Retina (tissue), 1 donor: ENCODE results near the gene MCF2L.

ENCODE experiments used
- DNase-seq: peaks from one replicate; pipeline ENCODE4 v3.0.0-alpha.2; 2016

Gene MCF2L

GRCh38 chr13:113084943-113085540 lies 116.0 kb downstream of the MCF2L start:
- no peak for DNase-seq

- no peak for DNase-seq
Observed at GRCh38 chr13:113086031-113086750, 117.2 kb downstream of the MCF2L start.

GRCh38 chr13:113086991-113087922 lies 118.2 kb downstream of the MCF2L start:
- no peak for DNase-seq

- no peak for DNase-seq
Observed at GRCh38 chr13:113087923-113088690, 119.1 kb downstream of the MCF2L start.

- DNase-seq: no peak
Observed at GRCh38 chr13:113088691-113089020, 119.6 kb downstream of the MCF2L start.

GRCh38 chr13:113089693-113090414 lies 120.8 kb downstream of the MCF2L start:
- no peak for DNase-seq

- DNase-seq: no peak
Observed at GRCh38 chr13:113090415-113090770, 121.4 kb downstream of the MCF2L start.

GRCh38 chr13:113090806-113091205 lies 121.8 kb downstream of the MCF2L start:
- no peak for DNase-seq

- no peak for DNase-seq
Observed at GRCh38 chr13:113091211-113091771, 122.3 kb downstream of the MCF2L start.

- DNase-seq: no peak
Observed at GRCh38 chr13:113091891-113092775, 123.1 kb downstream of the MCF2L start.

GRCh38 chr13:113092776-113093579 lies 124.0 kb downstream of the MCF2L start:
- no peak for DNase-seq

- DNase-seq: no peak
Observed at GRCh38 chr13:113093580-113094409, 124.8 kb downstream of the MCF2L start.

- no peak for DNase-seq
Observed at GRCh38 chr13:113094410-113094800, 125.4 kb downstream of the MCF2L start.

GRCh38 chr13:113095146-113096051 lies 126.4 kb downstream of the MCF2L start:
- no peak for DNase-seq

GRCh38 chr13:113096052-113096744 lies 127.2 kb downstream of the MCF2L start:
- no peak for DNase-seq

GRCh38 chr13:113096745-113097305 lies 127.8 kb downstream of the MCF2L start:
- DNase-seq: no peak

GRCh38 chr13:113097651-113098050 lies 128.6 kb downstream of the MCF2L start:
- DNase-seq: no peak
